Endothelial cell of umbilical vein (primary cell): Measurements from ENCODE around the gene IDI2. TPM values are rescaled to one million over a fixed set of nuclear protein-coding genes. Genes with fewer than 3 reads are reported as not detected.

Experiments used
- BruUV-seq: library from RNA; stranded (reverse); fragments of 400-500 nt; replicated peaks from 2 replicates; lab custom pipeline; 2021; lab: Mats Ljungman, UMichigan
- CTCF ChIA-PET: fragments of 300-600, 350-600 bp; sonication (Branson Sonifier 250); formaldehyde crosslinking; loops from one replicate; lab custom pipeline; 2021; ENCODE audit warnings: antibody characterized with exemption, inconsistent platforms; lab: Charles Lee
- POLR2A ChIA-PET: fragments of 300-600, 350-600 bp; sonication (Branson Sonifier 250); formaldehyde crosslinking; loops from one replicate; lab custom pipeline; 2021; ENCODE audit warnings: antibody characterized with exemption, inconsistent platforms; lab: Charles Lee
- DNase-seq: peaks from one replicate; pipeline ENCODE4 v3.0.0-alpha.2; 2011; ENCODE audit warnings: low read depth, low spot score
- FAIRE-seq: peaks from 2 replicates; lab custom pipeline; 2011; peaks lifted over from hg19 to GRCh38; lab: Jason Lieb, UNC
- H2AFZ ChIP-seq: 2 replicates; pipeline ENCODE4 v1.6.0; 2012; ENCODE audit warnings: low read depth, low read length, control low read depth, inconsistent platforms
- H3K27ac ChIP-seq: 2 replicates; pipeline ENCODE4 v1.5.1; 2011; ENCODE audit warnings: low read depth, mild to moderate bottlenecking, control low read depth, low read length, moderate library complexity; ENCODE audit not compliant: insufficient read depth
- H3K27me3 ChIP-seq, 2 experiments: 2 replicates each; pipeline versions ENCODE4 v1.6.0 to v1.6.1; 2011; ENCODE audit warnings: low read length in 2 of 2, mixed read lengths in 1 of 2; ENCODE audit not compliant: control insufficient read depth in 2 of 2, insufficient read depth in 2 of 2
- H3K36me3 ChIP-seq, 2 experiments: 2 replicates in 1 of 2; 3 replicates in 1 of 2; pipeline ENCODE4 v1.5.1; 2011; ENCODE audit warnings: low read length in 2 of 2, mild to moderate bottlenecking in 1 of 2, moderate library complexity in 1 of 2; ENCODE audit not compliant: control insufficient read depth in 2 of 2, insufficient read depth in 2 of 2; ENCODE audit errors: extremely low read depth in 1 of 2
- H3K4me1 ChIP-seq: 3 replicates; pipeline ENCODE4 v1.5.1; 2011; ENCODE audit warnings: mild to moderate bottlenecking, low read length; ENCODE audit not compliant: control insufficient read depth, insufficient read depth; ENCODE audit errors: extremely low read depth
- H3K4me2 ChIP-seq: 2 replicates; pipeline ENCODE4 v1.6.1; 2011; ENCODE audit warnings: low read length, control low read depth, mixed read lengths; ENCODE audit not compliant: insufficient read depth
- H3K4me3 ChIP-seq, 3 experiments: fragments of 200-600 bp in 1 of 3; sonication (generic), shearing (Covaris generic) in 1 of 3; replicated peaks in 1 of 3; 2 replicates each; pipeline ENCODE4 v1.5.1; 2011 to 2016; ENCODE audit warnings: control low read depth in 3 of 3, low read length in 3 of 3, mild to moderate bottlenecking in 2 of 3, inconsistent platforms in 1 of 3, low read depth in 1 of 3, moderate library complexity in 1 of 3; ENCODE audit not compliant: insufficient read depth in 1 of 3
- H3K79me2 ChIP-seq: 2 replicates; pipeline ENCODE4 v1.6.0; 2012; ENCODE audit warnings: low read length, inconsistent platforms; ENCODE audit not compliant: control insufficient read depth, insufficient read depth
- H3K9ac ChIP-seq: replicated peaks from 2 replicates; pipeline ENCODE3; 2011; ENCODE audit warnings: low read length, control low read depth; ENCODE audit not compliant: insufficient read depth; ENCODE audit errors: extremely low read depth
- H3K9me1 ChIP-seq: replicated peaks from 3 replicates; pipeline ENCODE4 v1.6.0; 2011; ENCODE audit warnings: mild to moderate bottlenecking, low read length; ENCODE audit not compliant: control insufficient read depth, insufficient read depth; ENCODE audit errors: extremely low read depth
- H3K9me3 ChIP-seq: replicated peaks from 2 replicates; pipeline ENCODE4 v1.5.1; 2012; ENCODE audit warnings: low read length, inconsistent platforms; ENCODE audit not compliant: control insufficient read depth, insufficient read depth
- H4K20me1 ChIP-seq: replicated peaks from 2 replicates; pipeline ENCODE3; 2011; ENCODE audit warnings: mild to moderate bottlenecking, low read length; ENCODE audit not compliant: control insufficient read depth, insufficient read depth; ENCODE audit errors: extremely low read depth
- EZH2 ChIP-seq: IDR thresholded peaks from 2 replicates; pipeline ENCODE4 v1.6.1; 2012; ENCODE audit warnings: borderline replicate concordance, low read depth, mild to moderate bottlenecking, moderate library complexity, low read length, inconsistent platforms; ENCODE audit not compliant: severe bottlenecking
- FOS ChIP-seq: IDR thresholded peaks from 2 replicates; pipeline ENCODE4 v1.6.1; 2011; ENCODE audit warnings: mild to moderate bottlenecking, low read length, moderate library complexity, borderline replicate concordance; ENCODE audit not compliant: insufficient read depth
- GATA2 ChIP-seq: IDR thresholded peaks from 2 replicates; pipeline ENCODE4 v1.7.0; 2011; ENCODE audit warnings: low read depth, mild to moderate bottlenecking, moderate library complexity, mixed read lengths, low read length; ENCODE audit not compliant: insufficient read length, insufficient read depth
- JUN ChIP-seq: IDR thresholded peaks from 2 replicates; pipeline ENCODE4 v1.6.1; 2011; ENCODE audit warnings: borderline replicate concordance, low read depth; ENCODE audit not compliant: insufficient read length, insufficient read depth
- MYC ChIP-seq: IDR thresholded peaks from one replicate; pipeline ENCODE4 v1.6.1; 2011; ENCODE audit warnings: mild to moderate bottlenecking, low read depth, low read length
- POLR2A ChIP-seq: IDR thresholded peaks from 2 replicates; pipeline ENCODE4 v1.6.1; 2012; ENCODE audit warnings: low read depth, mild to moderate bottlenecking, control low read depth, low read length
- POLR2AphosphoS5 ChIP-seq: IDR thresholded peaks from 2 replicates; pipeline ENCODE4 v1.6.1; 2012; ENCODE audit warnings: low read depth, mild to moderate bottlenecking, control low read depth, low read length, moderate library complexity; ENCODE audit not compliant: insufficient read depth
- dilution Hi-C: fragments of 300-500 bp; cut with MboI; formaldehyde crosslinking; loops from one replicate; pipeline ENCODE4 v1.15.0; 2019; ENCODE audit warnings: low sequenced_read_pairs; ENCODE audit not compliant: extremely low pct_ligation_motif_present
- intact Hi-C: fragments of 100-400 bp; cut with micrococcal nuclease; formaldehyde crosslinking; loops from one replicate; pipeline ENCODE4 v1.10.0; 2022
- polyA plus RNA-seq, 4 experiments: library from polyadenylated mRNA; depleted of rRNA in 3 of 4; stranded (reverse) in 3 of 4; unstranded in 1 of 4; fragments of >200 nt; gene quantifications; 2 replicates each; pipeline versions ENCODE4 v1.2.1 to v1.2.3, GENCODE V29; 2011 to 2012; ENCODE audit warnings: missing spikeins in 1 of 4
- total RNA-seq: library from RNA; stranded (reverse); gene quantifications from 2 replicates; pipeline ENCODE4 v1.2.3, GENCODE V29; 2021
- TF ChIP-seq, protein P1 (sequence below): IDR thresholded peaks from 2 replicates; pipeline ENCODE4 v1.6.1; 2011; ENCODE audit not compliant: insufficient read depth, insufficient read length
- TF ChIP-seq, protein P2 (sequence below), 2 donors: IDR thresholded peaks; 1 replicate in 1 of 2; 2 replicates in 1 of 2; pipeline ENCODE4 v1.5.1; 2011; ENCODE audit warnings: low read length in 2 of 2, mild to moderate bottlenecking in 2 of 2, moderate library complexity in 2 of 2, control low read depth in 1 of 2, inconsistent platforms in 1 of 2, low read depth in 1 of 2; ENCODE audit not compliant: insufficient read depth in 1 of 2; ENCODE audit errors: extremely low read depth in 1 of 2

Gene IDI2
- total and polyA plus RNA-seq, 2 donors (not counting 3 experiments of a cell fraction or from before 2014, with no cell fraction given) = not detected

DNA sequence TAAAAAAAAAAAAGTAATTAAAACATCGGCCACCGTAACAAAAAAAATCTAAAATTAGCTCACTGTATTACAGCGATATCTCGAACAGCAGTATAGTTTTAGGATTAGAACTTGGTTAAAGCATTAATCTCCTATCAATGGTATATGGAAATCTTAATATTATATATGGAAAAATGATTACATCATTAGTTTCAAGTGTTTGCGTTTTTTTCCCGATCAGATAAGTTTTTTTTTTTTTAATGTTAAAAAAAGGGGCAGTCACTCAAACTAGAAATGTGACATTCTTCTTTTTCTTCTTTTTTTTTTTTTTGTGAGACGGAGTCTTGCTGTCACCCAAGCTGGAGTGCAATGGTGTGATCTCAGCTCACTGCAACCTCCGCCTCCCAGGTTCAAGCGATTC, 15.9 kb upstream of the IDI2 start:
- Histone ChIP-seq H4K20me1 (no peaks in the 10 kb centered on the region), H3K27ac (no peak overlapping the region), H3K27me3 (no peaks in the 10 kb centered on the region), H2AFZ (no peak overlapping the region), H3K4me2 (no peak overlapping the region), H3K4me1 (peaks cover 33% of the 10 kb centered on the region), H3K79me2 (peaks cover 35% of the 10 kb centered on the region), H3K9me3 (no peaks in the 10 kb centered on the region), H3K4me3 (no peak overlapping the region), H3K9ac (no peak overlapping the region), H3K9me1 (no peaks in the 10 kb centered on the region), H3K36me3 (peaks cover 9 to 15% of the 10 kb centered on the region in 2 experiments)
- dilution Hi-C loops = no loop called here
- ChIA-PET CTCF (no interaction called here), POLR2A (no interaction called here)
- FAIRE-seq = no peak
- intact Hi-C loops = no loop called here
- no peak for DNase-seq
- no TSS peak for BruUV-seq
- TF ChIP-seq, protein P1, sequence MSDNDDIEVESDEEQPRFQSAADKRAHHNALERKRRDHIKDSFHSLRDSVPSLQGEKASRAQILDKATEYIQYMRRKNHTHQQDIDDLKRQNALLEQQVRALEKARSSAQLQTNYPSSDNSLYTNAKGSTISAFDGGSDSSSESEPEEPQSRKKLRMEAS = no peak
- TF ChIP-seq, protein P2, sequence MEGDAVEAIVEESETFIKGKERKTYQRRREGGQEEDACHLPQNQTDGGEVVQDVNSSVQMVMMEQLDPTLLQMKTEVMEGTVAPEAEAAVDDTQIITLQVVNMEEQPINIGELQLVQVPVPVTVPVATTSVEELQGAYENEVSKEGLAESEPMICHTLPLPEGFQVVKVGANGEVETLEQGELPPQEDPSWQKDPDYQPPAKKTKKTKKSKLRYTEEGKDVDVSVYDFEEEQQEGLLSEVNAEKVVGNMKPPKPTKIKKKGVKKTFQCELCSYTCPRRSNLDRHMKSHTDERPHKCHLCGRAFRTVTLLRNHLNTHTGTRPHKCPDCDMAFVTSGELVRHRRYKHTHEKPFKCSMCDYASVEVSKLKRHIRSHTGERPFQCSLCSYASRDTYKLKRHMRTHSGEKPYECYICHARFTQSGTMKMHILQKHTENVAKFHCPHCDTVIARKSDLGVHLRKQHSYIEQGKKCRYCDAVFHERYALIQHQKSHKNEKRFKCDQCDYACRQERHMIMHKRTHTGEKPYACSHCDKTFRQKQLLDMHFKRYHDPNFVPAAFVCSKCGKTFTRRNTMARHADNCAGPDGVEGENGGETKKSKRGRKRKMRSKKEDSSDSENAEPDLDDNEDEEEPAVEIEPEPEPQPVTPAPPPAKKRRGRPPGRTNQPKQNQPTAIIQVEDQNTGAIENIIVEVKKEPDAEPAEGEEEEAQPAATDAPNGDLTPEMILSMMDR (IDR thresholded peaks at IDR 0.05; ENCODE audit: extremely low read depth in 1 of 2, insufficient read depth in 1 of 2, low read depth in 1 of 2, low read length in 2 of 2) = no peak
- no peak for TF ChIP-seq EZH2
- no peak for TF ChIP-seq POLR2AphosphoS5
- no peak for TF ChIP-seq POLR2A
- TF ChIP-seq FOS = no peak
- TF ChIP-seq JUN = no peak
- no peak for TF ChIP-seq GATA2
- TF ChIP-seq MYC = no peak
